GM18505 (cell line): ENCODE data around the gene MAGI2.

Source experiments
- ATAC-seq: cut with Tn5 transposase; IDR thresholded peaks from one replicate; pipeline ENCODE4 v1.9.1; 2021; ENCODE audit not compliant: unreplicated experiment
- POLR2A ChIP-seq: IDR thresholded peaks from 4 replicates; pipeline ENCODE4 v1.6.1; 2011; ENCODE audit warnings: borderline replicate concordance; ENCODE audit not compliant: insufficient read depth, insufficient read length; ENCODE audit errors: extremely low read depth

The MAGI2 gene

DNA sequence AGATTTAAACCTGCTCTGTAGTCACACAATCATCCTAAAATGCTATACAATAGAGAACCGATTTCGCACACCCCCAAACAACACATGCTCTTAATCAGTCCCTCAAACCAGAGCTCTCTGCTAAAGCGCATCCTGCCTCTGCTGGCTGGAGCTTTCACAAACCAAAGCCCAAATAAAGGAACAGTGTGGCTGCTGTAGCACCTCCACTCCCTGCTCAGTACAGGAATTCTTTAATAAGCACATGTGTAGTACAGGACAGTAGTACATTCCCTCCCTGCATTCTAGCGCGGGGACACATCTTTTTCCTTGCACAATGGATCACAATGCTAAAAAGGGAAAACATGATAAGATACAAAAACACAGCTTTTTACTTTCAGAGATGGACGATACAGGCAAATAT is 684.6 kb downstream of the MAGI2 start:
- ATAC-seq = no peak
- no peak for TF ChIP-seq POLR2A

DNA sequence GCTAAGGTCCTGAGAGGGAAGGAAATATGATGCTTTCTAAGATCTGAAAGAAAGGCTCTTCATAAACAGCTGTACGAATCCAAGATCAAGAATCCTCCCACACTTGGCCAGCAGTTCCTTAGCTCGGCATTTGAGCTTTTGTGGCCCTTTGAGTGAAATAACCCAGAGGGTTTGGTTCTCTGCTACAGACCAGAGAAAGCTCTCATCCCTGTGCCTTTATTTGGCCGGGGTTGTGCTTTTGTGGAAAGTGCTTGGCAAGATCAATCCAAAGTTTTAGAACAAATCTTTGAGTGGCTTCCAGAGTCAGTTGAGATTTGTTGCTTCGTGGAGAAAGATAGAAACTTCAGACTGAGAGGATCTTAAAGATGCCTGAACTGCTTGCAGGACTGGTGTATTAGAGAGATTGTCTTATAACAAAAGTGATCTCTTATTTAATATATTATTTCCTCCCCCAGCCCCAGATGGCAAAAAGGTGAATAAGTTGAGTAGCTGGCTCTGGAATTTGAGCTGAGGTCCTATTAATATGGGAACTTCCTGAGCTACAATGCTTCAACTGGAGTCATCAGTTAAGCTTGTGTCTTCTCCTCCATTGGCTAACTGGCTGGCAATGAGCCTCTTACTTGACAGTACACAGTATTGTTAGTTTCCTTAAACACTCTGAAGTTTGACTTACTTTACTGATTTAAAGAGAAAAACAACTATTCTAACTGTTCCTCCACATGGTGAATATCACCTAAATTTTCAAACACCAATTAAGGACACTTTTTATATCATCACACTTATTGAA is 687.3 kb downstream of the MAGI2 start:
- ATAC-seq = no peak

DNA sequence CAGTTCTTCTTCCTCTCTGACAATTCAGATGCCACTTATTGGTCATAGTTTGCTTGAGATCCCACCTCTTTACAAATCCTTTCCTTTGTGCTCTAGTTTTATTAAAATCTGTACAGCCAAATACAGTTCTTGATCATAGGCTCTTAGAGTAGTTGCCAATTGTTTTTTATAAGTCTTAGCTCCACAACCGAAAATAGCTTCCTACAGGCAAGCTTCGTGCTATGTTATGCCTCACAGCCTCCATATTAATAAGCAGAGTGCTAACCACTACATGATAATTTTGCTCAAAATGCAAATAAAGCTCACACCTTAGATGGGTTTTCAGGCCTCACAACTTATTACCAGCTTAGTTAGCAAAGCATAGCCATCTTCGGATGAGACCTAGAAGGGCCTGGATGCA is 688.9 kb downstream of the MAGI2 start:
- no peak for TF ChIP-seq POLR2A
- no peak for ATAC-seq

More for the DNA sequence above, 687.3 kb downstream of the MAGI2 start:
- no peak for TF ChIP-seq POLR2A

DNA sequence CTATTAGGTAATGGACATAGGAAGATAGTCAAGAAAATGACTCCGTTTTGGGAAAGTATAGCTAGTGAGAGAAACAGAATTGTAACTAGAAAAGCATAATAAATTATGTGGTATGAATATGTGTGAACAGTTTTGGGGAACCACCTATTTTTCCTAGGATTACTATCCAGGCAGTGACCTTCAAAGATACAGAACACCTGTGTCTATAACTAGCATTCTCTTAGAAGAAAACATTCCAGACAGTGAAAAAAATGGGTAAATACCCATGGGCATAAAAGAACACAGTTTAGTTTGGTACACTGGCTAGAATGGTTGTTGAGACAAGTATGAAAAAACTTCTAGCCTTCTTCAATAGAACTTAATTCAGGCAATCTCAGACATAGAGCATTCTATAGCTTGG is 690.8 kb downstream of the MAGI2 start:
- TF ChIP-seq POLR2A = no peak
- ATAC-seq = no peak

DNA sequence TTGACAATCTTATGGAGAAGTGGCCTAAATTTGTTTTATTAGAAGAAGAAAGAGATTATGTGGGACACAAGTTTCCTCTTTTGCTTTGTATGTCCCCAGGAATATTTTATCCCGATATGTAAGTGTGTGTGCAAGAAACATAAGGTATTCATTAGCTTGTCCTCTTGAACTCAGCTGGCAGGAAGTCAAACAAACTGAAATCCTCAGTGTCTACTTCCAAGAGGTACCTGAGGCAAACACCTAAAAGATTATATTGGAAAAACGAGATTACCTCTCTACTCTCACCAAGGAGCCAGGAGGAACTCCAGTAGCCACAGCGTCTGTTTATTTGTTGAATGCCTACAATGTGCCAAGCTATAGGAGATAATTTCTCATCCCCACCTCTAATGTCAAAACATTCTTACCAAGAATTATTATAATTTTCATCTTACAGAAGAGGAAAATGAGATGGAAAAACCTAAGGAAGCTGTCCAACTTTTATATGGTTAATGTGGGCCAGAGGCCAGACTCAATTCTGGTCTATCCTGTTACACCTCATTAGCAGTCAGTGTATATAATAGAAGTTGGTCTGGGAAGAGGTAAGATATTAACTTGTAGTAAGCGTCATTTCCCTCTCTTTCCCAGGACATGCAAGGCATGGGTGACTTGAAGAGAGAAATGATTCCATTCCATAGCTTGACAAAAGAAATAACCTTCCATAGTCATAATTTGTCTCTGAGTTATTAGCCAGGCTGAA is 692.7 kb downstream of the MAGI2 start:
- no peak for ATAC-seq
- no peak for TF ChIP-seq POLR2A

DNA sequence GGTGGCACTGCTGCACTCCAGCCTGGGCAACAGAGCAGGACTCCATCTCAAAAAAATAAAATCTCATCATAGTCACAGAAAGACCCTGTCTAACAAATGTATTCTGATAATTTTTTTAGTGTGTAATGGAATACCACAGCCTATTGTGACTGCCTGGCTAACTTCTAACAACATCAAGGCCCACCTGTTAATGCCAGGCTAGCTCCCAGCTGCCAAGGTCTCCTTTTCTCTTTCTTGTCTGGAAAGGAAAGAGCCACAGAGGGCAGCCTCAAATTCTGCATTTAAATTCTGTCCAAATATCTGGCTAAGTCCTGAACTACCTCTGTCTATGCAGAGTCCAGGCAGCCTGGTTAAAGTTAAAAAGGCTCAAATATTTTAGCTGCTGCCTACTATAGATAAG is 700.9 kb downstream of the MAGI2 start:
- no peak for TF ChIP-seq POLR2A
- no peak for ATAC-seq

DNA sequence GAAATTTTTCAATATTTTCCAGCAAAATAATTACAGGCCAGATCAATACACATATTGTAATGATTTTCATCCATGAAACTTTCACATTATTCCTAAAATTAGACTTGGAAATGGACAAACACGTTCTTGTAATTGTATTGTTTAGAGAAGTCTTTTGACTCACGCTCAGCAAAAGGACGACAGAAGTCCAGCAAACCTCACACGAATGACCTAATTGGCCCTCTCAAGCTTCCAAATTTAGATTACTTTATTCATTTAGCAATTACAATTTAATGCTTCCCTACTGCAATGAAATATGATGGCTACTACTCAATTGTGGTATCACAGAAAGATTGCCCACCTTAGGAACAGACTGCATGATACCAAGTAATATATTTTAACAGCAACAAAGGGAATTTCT is 702.2 kb downstream of the MAGI2 start:
- no peak for ATAC-seq
- no peak for TF ChIP-seq POLR2A

DNA sequence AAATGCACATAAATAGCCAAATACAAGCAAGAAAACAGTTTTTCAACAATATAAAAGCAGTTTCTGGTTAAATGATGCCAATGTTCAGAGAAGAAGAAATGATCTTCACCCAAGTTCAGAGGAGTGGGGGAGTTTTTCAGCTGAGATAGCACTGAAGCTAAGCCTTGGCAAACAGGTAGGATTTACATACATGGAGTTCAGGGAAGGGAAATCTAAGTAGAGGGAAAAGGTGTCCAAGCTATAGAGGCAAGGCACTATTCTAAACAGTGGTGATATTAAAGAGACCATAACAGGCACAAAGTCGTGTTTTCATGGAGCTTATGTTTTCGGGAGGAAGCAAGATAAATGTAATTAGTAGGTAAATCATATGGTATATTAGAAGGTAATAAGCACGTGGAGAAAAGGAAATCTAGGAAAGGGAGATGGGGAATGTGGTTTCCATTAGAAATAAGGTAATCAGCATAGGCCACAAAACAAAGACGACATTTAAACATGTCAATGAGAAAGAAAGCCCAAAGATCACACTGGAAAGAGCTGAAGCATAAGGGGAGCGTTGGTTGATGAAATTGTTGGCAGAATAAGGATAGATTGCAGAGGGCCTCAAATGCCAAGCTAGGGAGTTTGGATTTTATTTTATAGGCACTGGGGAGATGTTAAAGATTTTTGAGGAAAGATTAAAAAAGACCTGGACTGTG is 704.3 kb downstream of the MAGI2 start:
- no peak for TF ChIP-seq POLR2A
- ATAC-seq = no peak

DNA sequence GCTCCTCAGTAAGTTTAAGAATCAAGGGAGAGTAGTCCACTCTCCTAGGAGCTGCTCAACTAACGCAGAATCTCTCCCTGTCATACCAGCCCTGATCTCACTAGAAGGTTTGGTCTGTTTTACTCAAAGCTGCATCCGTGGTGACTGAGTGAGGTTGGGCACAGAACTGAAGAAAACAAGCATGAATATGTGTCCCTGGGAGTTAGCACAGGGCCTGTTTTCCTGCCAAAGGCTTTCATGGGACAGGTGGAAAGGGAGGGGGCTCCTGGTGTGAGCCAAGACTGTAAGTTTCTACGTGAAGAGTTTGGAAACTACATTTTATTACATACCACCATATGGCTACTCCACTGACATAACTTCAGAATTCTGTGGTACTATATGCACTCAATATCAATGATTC is 705.9 kb downstream of the MAGI2 start:
- no peak for TF ChIP-seq POLR2A

DNA sequence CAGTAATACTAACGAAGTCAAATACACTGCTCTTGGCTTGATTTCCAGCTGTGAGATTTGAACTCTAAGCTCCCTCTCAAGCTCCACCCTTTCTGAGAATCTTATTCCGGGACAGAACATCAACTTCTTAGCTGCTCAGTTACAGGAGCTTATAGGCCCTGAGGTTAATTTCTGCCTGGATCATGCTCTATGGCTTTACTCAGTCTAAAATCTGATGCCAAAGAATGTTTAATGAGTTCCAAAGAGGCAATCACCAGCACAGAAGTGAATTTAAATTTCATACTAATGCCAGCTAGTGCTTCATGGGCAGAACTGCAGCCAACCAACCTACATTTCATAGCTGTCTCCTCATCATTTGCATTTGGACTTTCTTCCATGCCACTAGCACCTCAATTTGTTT is 707.2 kb downstream of the MAGI2 start:
- no peak for TF ChIP-seq POLR2A
- no peak for ATAC-seq

More for the DNA sequence above, 705.9 kb downstream of the MAGI2 start:
- ATAC-seq = no peak

DNA sequence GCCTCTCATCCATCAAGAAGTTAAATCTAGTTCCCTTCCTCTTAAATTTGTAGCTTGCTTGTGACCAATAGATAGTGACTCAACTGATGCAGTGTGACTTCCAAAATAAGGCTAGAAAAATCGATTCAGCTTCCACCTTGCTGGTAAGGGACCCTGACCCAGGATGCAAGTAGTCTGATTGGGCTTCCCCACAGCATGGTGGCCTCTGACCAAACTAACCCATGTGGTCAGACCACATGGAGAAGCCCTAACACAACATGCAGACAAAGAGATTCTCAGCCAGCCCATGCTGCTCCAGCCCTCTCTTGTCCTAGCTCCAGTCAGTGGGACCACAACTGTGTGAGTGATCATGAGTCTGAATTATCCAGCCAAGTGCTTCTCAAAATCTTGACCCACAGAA is 710.8 kb downstream of the MAGI2 start:
- no peak for TF ChIP-seq POLR2A
- no peak for ATAC-seq

DNA sequence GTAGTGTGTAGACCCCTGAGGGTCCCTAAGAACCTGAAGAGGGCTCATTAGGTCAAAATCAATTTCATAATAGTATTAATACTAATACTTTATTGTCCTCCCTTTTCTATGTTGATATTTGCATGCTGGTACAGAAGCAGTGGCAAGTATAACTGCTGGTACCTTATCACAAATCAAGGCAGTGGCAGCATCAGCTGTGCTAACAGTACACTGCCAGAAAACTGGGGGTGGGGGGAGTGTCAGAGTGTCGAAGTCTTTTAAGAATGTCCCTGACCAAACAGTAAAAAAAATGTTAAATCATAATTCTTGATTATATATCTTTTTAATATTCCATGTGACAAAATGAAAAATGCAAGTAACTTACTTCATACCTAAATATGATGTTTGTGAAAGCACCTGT is 716.9 kb downstream of the MAGI2 start:
- no peak for ATAC-seq
- no peak for TF ChIP-seq POLR2A

DNA sequence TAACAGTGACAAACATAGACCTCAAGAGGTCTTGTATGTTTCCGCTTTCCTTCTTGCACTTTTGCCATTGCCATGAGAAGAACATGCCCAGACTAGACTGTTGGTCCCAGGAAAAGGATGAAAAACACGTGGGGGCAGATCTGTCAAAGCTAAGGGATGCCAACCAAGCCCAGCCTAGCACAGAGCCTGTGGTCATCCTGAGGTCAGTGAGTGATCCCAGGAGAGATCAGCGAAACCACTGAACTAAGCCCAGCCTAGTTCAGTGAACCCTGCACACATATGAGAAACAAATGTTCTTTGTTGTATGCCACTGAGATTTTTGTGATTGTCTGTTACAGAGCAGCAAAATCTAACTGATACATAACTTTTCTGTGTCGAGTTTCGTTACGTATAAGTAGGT is 718.8 kb downstream of the MAGI2 start:
- TF ChIP-seq POLR2A = no peak
- no peak for ATAC-seq
